GM12878 (cell line): ENCODE measurements around the gene CCR7. TPM values are rescaled to one million over a fixed set of nuclear protein-coding genes. Genes with fewer than 3 reads are reported as not detected.

Experiments
- ATAC-seq: fragments of 200-7000 bp; cut with Tn5 transposase; 3 replicates; pipeline ENCODE4 v1.9.1; 2020; ENCODE audit warnings: mild to moderate bottlenecking, moderate library complexity
- BruUV-seq: library from RNA; stranded (reverse); fragments of 400-500 nt; replicated peaks from 2 replicates; lab custom pipeline; 2021; lab: Mats Ljungman, UMichigan
- CTCF ChIA-PET: fragments of 300-600 bp; sonication (Branson Sonifier 250); formaldehyde crosslinking; extraction: SDS; loops from one replicate; lab custom pipeline; 2021; ENCODE audit warnings: inconsistent platforms; lab: Yijun Ruan, JAX
- POLR2A ChIA-PET: fragments of 350-600 bp; formaldehyde crosslinking; extraction: SDS; loops from one replicate; lab custom pipeline; 2021; ENCODE audit warnings: inconsistent platforms; lab: Charles Lee
- RAD21 ChIA-PET: fragments of 300-600 bp; sonication (Branson Sonifier 250); formaldehyde crosslinking; loops from one replicate; lab custom pipeline; 2023; ENCODE audit warnings: antibody characterized with exemption; ENCODE audit not compliant: unreplicated experiment; lab: Charles Lee
- SMC1A ChIA-PET: fragments of 300-600 bp; sonication (Branson Sonifier 250); formaldehyde crosslinking; loops from one replicate; lab custom pipeline; 2023; ENCODE audit not compliant: unreplicated experiment, uncharacterized antibody; lab: Charles Lee
- DNase-seq: peaks from one replicate; pipeline ENCODE4 v3.0.0-alpha.2; 2011; ENCODE audit warnings: low read depth, low spot score
- FAIRE-seq: peaks from 3 replicates; lab custom pipeline; 2011; peaks lifted over from hg19 to GRCh38; lab: Jason Lieb, UNC
- H2AFZ ChIP-seq: 2 replicates; pipeline ENCODE4 v1.6.0; 2011; ENCODE audit warnings: low read depth, low read length, control low read depth; ENCODE audit not compliant: control insufficient read depth
- H3K27ac ChIP-seq: 2 replicates; pipeline ENCODE4 v1.5.1; 2011; ENCODE audit warnings: control low read depth; ENCODE audit not compliant: control insufficient read depth, insufficient read depth
- H3K27me3 ChIP-seq, 2 experiments: replicated peaks in 1 of 2; 2 replicates each; pipeline versions ENCODE4 v1.6.0 to v1.6.1; 2011; ENCODE audit warnings: low read length in 1 of 2; ENCODE audit not compliant: control insufficient read depth in 2 of 2, insufficient read depth in 2 of 2
- H3K36me3 ChIP-seq, 2 experiments: 2 replicates each; pipeline ENCODE4 v1.5.1; 2011; ENCODE audit warnings: low read length in 1 of 2; ENCODE audit not compliant: control insufficient read depth in 2 of 2, insufficient read depth in 2 of 2
- H3K4me1 ChIP-seq: 2 replicates; pipeline ENCODE4 v1.6.1; 2011; ENCODE audit warnings: mild to moderate bottlenecking, low read length, moderate library complexity, mixed read lengths; ENCODE audit not compliant: control insufficient read depth, insufficient read depth
- H3K4me2 ChIP-seq: 2 replicates; pipeline ENCODE4 v1.6.0; 2011; ENCODE audit warnings: control low read depth; ENCODE audit not compliant: control insufficient read depth, insufficient read depth
- H3K4me3 ChIP-seq: fragments of 200-600 bp; sonication (generic); 2 replicates; pipeline ENCODE4 v1.5.1; 2016
- H3K79me2 ChIP-seq: 2 replicates; pipeline ENCODE4 v1.6.0; 2011; ENCODE audit warnings: low read length; ENCODE audit not compliant: control insufficient read depth, insufficient read depth
- H3K9ac ChIP-seq: 2 replicates; pipeline ENCODE4 v1.8.0; 2011; ENCODE audit warnings: low read length, control low read depth, mixed read lengths; ENCODE audit not compliant: control insufficient read depth, insufficient read depth
- H3K9me3 ChIP-seq: replicated peaks from 3 replicates; pipeline ENCODE4 v1.5.1; 2011; ENCODE audit warnings: mild to moderate bottlenecking, low read length; ENCODE audit not compliant: control insufficient read depth, insufficient read depth
- H4K20me1 ChIP-seq: 2 replicates; pipeline ENCODE4 v1.6.0; 2011; ENCODE audit not compliant: control insufficient read depth, insufficient read depth
- ATF7 ChIP-seq: fragments of 450-650 bp; IDR thresholded peaks from 2 replicates; pipeline ENCODE4 v1.6.1; 2016; ENCODE audit warnings: low read depth, mild to moderate bottlenecking
- HCFC1 ChIP-seq: fragments of 150-350 bp; IDR thresholded peaks from 2 replicates; pipeline ENCODE4 v1.6.1; 2014; ENCODE audit warnings: low read length
- HDAC6 ChIP-seq: fragments of 200-600 bp; sonication (generic); IDR thresholded peaks from one replicate; pipeline ENCODE4 v1.8.0; 2017; ENCODE audit warnings: antibody characterized with exemption; ENCODE audit not compliant: unreplicated experiment
- KLF5 ChIP-seq: fragments of 450-650 bp; IDR thresholded peaks from 2 replicates; pipeline ENCODE4 v1.6.1; 2014; ENCODE audit warnings: mild to moderate bottlenecking; ENCODE audit not compliant: partially characterized antibody
- MTA2 ChIP-seq: fragments of 450-650 bp; IDR thresholded peaks from 2 replicates; pipeline ENCODE4 v1.6.1; 2016; ENCODE audit warnings: low read depth, mild to moderate bottlenecking, moderate library complexity
- MXI1 ChIP-seq: fragments of 150-350 bp; IDR thresholded peaks from 2 replicates; pipeline ENCODE4 v1.6.1; 2011; ENCODE audit warnings: low read depth, mild to moderate bottlenecking, inconsistent platforms, low read length, improper control_type of control experiment
- RAD51 ChIP-seq: fragments of 450-650 bp; IDR thresholded peaks from 2 replicates; pipeline ENCODE4 v1.6.1; 2016; ENCODE audit warnings: moderate library complexity, mild to moderate bottlenecking, inconsistent platforms
- WGBS: methylation state at CpG from one replicate; pipeline ENCODE4 v1.1.6; 2016; ENCODE audit warnings: low lambda C conversion rate; ENCODE audit not compliant: insufficient replicate concordance, insufficient coverage; ENCODE audit errors: missing lambda C conversion rate; 5-methylcytosine and 5-hydroxymethylcytosine counted together
- in situ Hi-C: fragments of 300-500 bp; cut with MboI; formaldehyde crosslinking; loops from 9 replicates; pipeline ENCODE4 v1.14.3; 2018; ENCODE audit warnings: mixed read lengths
- intact Hi-C: fragments of 100-400 bp; cut with micrococcal nuclease; formaldehyde crosslinking; loops from one replicate; pipeline ENCODE4 v1.14.2; 2022; ENCODE audit not compliant: unreplicated experiment
- polyA plus RNA-seq, 11 experiments: library from polyadenylated mRNA; depleted of rRNA in 4 of 11; unstranded in 6 of 11; stranded (reverse) in 5 of 11; fragments of >200 nt; fragmentation: Nextera tagmentation in 4 of 11; fragmentation: Illumina TruSeq in 1 of 11; extraction: Ambion mirVana in 4 of 11; extraction: Trizol in 1 of 11; gene quantifications; 1 replicate in 1 of 11; 2 replicates in 10 of 11; pipeline versions ENCODE4 v1.2.1 to v1.2.3, GENCODE V29; 2011 to 2016; ENCODE audit warnings: inconsistent platforms in 2 of 11, missing spikeins in 2 of 11, low read depth in 1 of 11
- total RNA-seq, 4 experiments: library from RNA; depleted of rRNA in 3 of 4; stranded (reverse); fragments of >200 nt in 3 of 4; fragmentation: Illumina TruSeq in 1 of 4; extraction: Trizol in 1 of 4; gene quantifications; 2 replicates each; pipeline versions ENCODE4 v1.2.1 to v1.2.3, GENCODE V29; 2013 to 2021

The CCR7 gene
- total and polyA plus RNA-seq, 10 of the 15 experiments (the other 5 are each of a cell fraction or from before 2014, with no cell fraction given), result 131 to 1,171 (median 260) TPM

DNA sequence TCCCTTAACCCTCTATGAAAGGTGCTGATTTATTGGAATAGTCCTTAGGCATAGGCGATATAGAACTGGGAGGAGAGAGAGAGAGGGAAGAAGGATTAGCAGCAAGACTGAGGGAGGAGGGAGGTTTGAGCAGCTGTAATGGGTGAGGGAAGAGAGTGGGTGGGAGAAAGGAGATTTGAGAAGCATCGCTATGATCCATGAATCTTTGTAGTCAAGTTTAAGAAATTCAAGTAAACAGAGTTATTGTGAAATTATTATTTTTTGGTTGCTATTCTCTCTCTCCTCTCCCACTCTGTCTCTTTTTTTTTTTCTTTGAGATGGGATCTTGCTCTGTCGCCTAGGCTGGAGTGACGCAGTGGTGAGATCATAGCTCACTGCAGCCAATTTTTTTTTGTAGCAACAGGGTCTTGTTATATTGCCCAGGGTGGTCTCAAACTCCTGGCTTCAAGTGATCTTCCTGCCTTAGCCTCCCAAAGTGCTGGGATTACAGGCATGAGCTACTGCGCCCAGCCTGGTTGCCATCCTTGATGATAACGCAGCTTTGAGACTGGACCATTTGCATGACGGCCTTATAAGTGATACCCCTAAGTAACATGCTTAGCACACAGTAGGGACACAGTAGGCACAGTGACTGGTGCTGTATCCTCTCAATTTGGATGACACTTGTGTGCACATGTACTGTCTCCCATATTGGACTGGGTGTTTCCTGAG is 42.9 kb downstream of the CCR7 start:
- H3K4me2 ChIP-seq, result no peak overlapping the region
- no peak for ATAC-seq

GRCh38 chr17:40520991-40521453 is 44.2 kb downstream of the CCR7 start:
- DNase-seq (no peak), FAIRE-seq (no peak), ATAC-seq (no peak)
- Histone ChIP-seq H3K27ac (no peak overlapping the region), H3K36me3 (no peaks in the 10 kb centered on the region), H3K27me3 (no peaks in the 10 kb centered on the region; a peak in 1 of 4 replicates), H3K4me1 (peaks cover 15% of the 10 kb centered on the region), H3K4me2 (no peak overlapping the region), H4K20me1 (no peaks in the 10 kb centered on the region), H2AFZ (no peak overlapping the region), H3K4me3 (no peak overlapping the region), H3K9ac (no peak overlapping the region), H3K9me3 (peaks cover 1% of the 10 kb centered on the region; the same call in 2 of the 3 replicates), H3K79me2 (no peaks in the 10 kb centered on the region)
- 76% methylated on average over 14 of the region's 14 CpGs for WGBS
- ChIA-PET POLR2A (interaction anchor here (0.5 to 4.8 kb wide), 2 partner anchors 11 to 244 kb away, joined by 3 to 41 read pairs; no protein-coding TSS in a partner anchor), CTCF (interaction anchor here (5.0 to 5.1 kb wide), 2 partner anchors 11 to 45 kb away, joined by 38 to 58 read pairs; no protein-coding TSS in a partner anchor), SMC1A (interaction anchor here (5.3 kb wide), 1 partner anchor 9 kb away, joined by 120 read pairs; no protein-coding TSS in a partner anchor), RAD21 (interaction anchor here (9.0 kb wide), 1 partner anchor 10 kb away, joined by 102 read pairs; no protein-coding TSS in a partner anchor)
- in situ Hi-C loops (no loop called here), intact Hi-C loops (no loop called here)
- BruUV-seq, result no TSS peak
- TF ChIP-seq HCFC1 (no peak), KLF5 (no peak), ATF7 (no peak), RAD51 (no peak), HDAC6 (no peak)

More for the DNA sequence above, 42.9 kb downstream of the CCR7 start:
- BruUV-seq, result no TSS peak
- RAD21 ChIA-PET, result no interaction called here
- WGBS, result 88% methylated on average over 5 of the region's 7 CpGs
- Histone ChIP-seq H3K9me3 (peaks cover 5% of the 10 kb centered on the region; the same call in 2 of the 3 replicates), H3K4me3 (no peak overlapping the region), H3K36me3 (no peaks in the 10 kb centered on the region), H4K20me1 (no peaks in the 10 kb centered on the region), H3K4me1 (peaks cover 1% of the 10 kb centered on the region), H2AFZ (no peak overlapping the region)
- POLR2A ChIA-PET, result interaction anchor here (0.7 kb wide), 1 partner anchor 36 kb away, joined by 3 read pairs; no protein-coding TSS in a partner anchor
- SMC1A ChIA-PET, result interaction anchor here (0.7 to 2.0 kb wide), 2 partner anchors 10 to 104 kb away, joined by 3 to 10 read pairs; partner anchors contain the start of gene TOP2A
- DNase-seq, result no peak
- CTCF ChIA-PET, result interaction anchor here (0.6 to 1.5 kb wide), 5 partner anchors 8 to 46 kb away, joined by 3 read pairs; no protein-coding TSS in a partner anchor
- in situ Hi-C loops, result no loop called here
- FAIRE-seq, result no peak
- intact Hi-C loops, result no loop called here
- TF ChIP-seq MTA2 (no peak), MXI1 (no peak)
- TF ChIP-seq, all 136 proteins: peak for 0
- no peak overlapping the region for H3K9ac ChIP-seq
- H3K27me3 ChIP-seq, result no peaks in the 10 kb centered on the region; a peak in 1 of 4 replicates
- no peaks in the 10 kb centered on the region for H3K79me2 ChIP-seq
- H3K27ac ChIP-seq, result no peak overlapping the region
